DND-41 (cell line): Measurements from ENCODE around the gene BUD31.

Source experiments
- ATAC-seq: fragments of 200-7000 bp; cut with Tn5 transposase; 3 replicates; pipeline ENCODE4 v1.9.1; 2021; ENCODE audit warnings: low read depth; ENCODE audit not compliant: insufficient read depth
- DNase-seq: peaks from one replicate; pipeline ENCODE4 v3.0.0-alpha.2; 2020
- H2AFZ ChIP-seq: 2 replicates; pipeline ENCODE4 v1.6.0; 2012; ENCODE audit warnings: low read depth, low read length
- H3K27ac ChIP-seq: 2 replicates; pipeline ENCODE4 v1.5.1; 2012; ENCODE audit warnings: low read length, inconsistent platforms
- H3K27me3 ChIP-seq: fragments of 200-600 bp; sonication (generic); 2 replicates; pipeline ENCODE4 v1.6.0; 2012; ENCODE audit warnings: low read length, mild to moderate bottlenecking, inconsistent platforms; ENCODE audit not compliant: insufficient read depth, poor library complexity
- H3K36me3 ChIP-seq: 2 replicates; pipeline ENCODE4 v1.5.1; 2012; ENCODE audit warnings: low read length, inconsistent platforms; ENCODE audit not compliant: insufficient read depth
- H3K4me1 ChIP-seq: 2 replicates; pipeline ENCODE4 v1.5.1; 2012; ENCODE audit warnings: mild to moderate bottlenecking, low read length; ENCODE audit not compliant: insufficient read depth
- H3K4me2 ChIP-seq: 2 replicates; pipeline ENCODE4 v1.6.0; 2012; ENCODE audit warnings: mild to moderate bottlenecking, moderate library complexity, low read length, inconsistent platforms; ENCODE audit not compliant: insufficient read depth
- H3K4me3 ChIP-seq, 2 experiments: fragments of 200-600 bp in 1 of 2; shearing (Covaris generic) in 1 of 2; 2 replicates each; pipeline ENCODE4 v1.5.1; 2012 to 2016; ENCODE audit warnings: inconsistent platforms in 2 of 2, low read length in 2 of 2, mild to moderate bottlenecking in 2 of 2, low read depth in 1 of 2, moderate library complexity in 1 of 2
- H3K79me2 ChIP-seq: 2 replicates; pipeline ENCODE4 v1.6.0; 2012; ENCODE audit warnings: low read length, inconsistent platforms; ENCODE audit not compliant: insufficient read depth
- H3K9ac ChIP-seq: 2 replicates; pipeline ENCODE4 v1.6.0; 2012; ENCODE audit warnings: low read depth, mild to moderate bottlenecking, inconsistent platforms, low read length, moderate library complexity
- H3K9me3 ChIP-seq: 2 replicates; pipeline ENCODE4 v1.5.1; 2012; ENCODE audit warnings: low read length, moderate library complexity, mild to moderate bottlenecking, inconsistent platforms; ENCODE audit not compliant: insufficient read depth, severe bottlenecking
- H4K20me1 ChIP-seq: 2 replicates; pipeline ENCODE4 v1.6.0; 2012; ENCODE audit warnings: low read length; ENCODE audit not compliant: insufficient read depth
- CTCF ChIP-seq: IDR thresholded peaks from 2 replicates; pipeline ENCODE4 v1.5.1; 2012; ENCODE audit warnings: borderline replicate concordance, low read length, moderate library complexity, mild to moderate bottlenecking; ENCODE audit not compliant: poor library complexity, severe bottlenecking; ENCODE audit errors: extremely low read depth
- EZH2 ChIP-seq: IDR thresholded peaks from 3 replicates; pipeline ENCODE4 v1.6.1; 2012; ENCODE audit warnings: borderline replicate concordance, low read depth, mild to moderate bottlenecking, moderate library complexity, low read length, inconsistent platforms; ENCODE audit not compliant: severe bottlenecking

Gene BUD31

GRCh38 chr7:99396418-99397296 lies 12.1 kb upstream of the BUD31 start:
- H3K4me3 ChIP-seq: no peak overlapping the region
- no peak overlapping the region for H3K27ac ChIP-seq
- H3K36me3 ChIP-seq: peaks cover 96% of the 10 kb centered on the region
- H3K27me3 ChIP-seq: no peaks in the 10 kb centered on the region
- no peak overlapping the region for H2AFZ ChIP-seq
- ATAC-seq (no peak), DNase-seq (no peak)
- peaks cover 69% of the 10 kb centered on the region for H4K20me1 ChIP-seq
- no peaks in the 10 kb centered on the region for H3K4me1 ChIP-seq
- no peak overlapping the region for H3K4me2 ChIP-seq
- TF ChIP-seq CTCF (no peak), EZH2 (no peak)
- H3K9me3 ChIP-seq: no peaks in the 10 kb centered on the region
- no peak overlapping the region for H3K9ac ChIP-seq
- peaks cover 28% of the 10 kb centered on the region for H3K79me2 ChIP-seq

GRCh38 chr7:99397297-99397983 lies 11.3 kb upstream of the BUD31 start:
- Histone ChIP-seq H3K9me3 (no peaks in the 10 kb centered on the region), H4K20me1 (peaks cover 69% of the 10 kb centered on the region), H3K4me2 (no peak overlapping the region), H3K27ac (no peak overlapping the region), H3K4me1 (no peaks in the 10 kb centered on the region), H3K27me3 (no peaks in the 10 kb centered on the region), H3K9ac (no peak overlapping the region), H3K79me2 (peaks cover 28% of the 10 kb centered on the region), H3K36me3 (peaks cover 95% of the 10 kb centered on the region), H2AFZ (no peak overlapping the region), H3K4me3 (no peak overlapping the region)
- no peak for TF ChIP-seq CTCF
- no peak for TF ChIP-seq EZH2
- ATAC-seq (0 out of 3 replicates have a peak, but pooled peaks have one; percentile 8), DNase-seq (no peak)

- H3K4me1 ChIP-seq: peaks cover 2% of the 10 kb centered on the region; the same call in 1 of the 2 replicates
- H3K27me3 ChIP-seq: no peaks in the 10 kb centered on the region
- H3K4me3 ChIP-seq: no peak overlapping the region
- H3K27ac ChIP-seq: no peak overlapping the region
- DNase-seq: no peak
- ATAC-seq: peak; percentile 2; the same call in 1 of the 3 replicates
- H3K9ac ChIP-seq: no peak overlapping the region
- TF ChIP-seq CTCF: no peak
- TF ChIP-seq EZH2: no peak
- H3K9me3 ChIP-seq: no peaks in the 10 kb centered on the region
- peaks cover 30% of the 10 kb centered on the region for H3K79me2 ChIP-seq
- no peak overlapping the region for H3K4me2 ChIP-seq
- no peak overlapping the region for H2AFZ ChIP-seq
- peaks cover 72% of the 10 kb centered on the region for H4K20me1 ChIP-seq
- peaks cover 93% of the 10 kb centered on the region for H3K36me3 ChIP-seq
Measured at GRCh38 chr7:99398891-99399445, 9.8 kb upstream of the BUD31 start.
